GM21529 (cell line): ENCODE results near the gene GLOD4.
A peak's percentile ranks its signal among the peaks of the same experiment; 100 is the strongest.
"Not testable (repeated sequence)": the region's sequence is repeated elsewhere in the genome, so short reads cannot be mapped to it uniquely, and the experiment has no call there.

Experiments
- ATAC-seq: cut with Tn5 transposase; IDR thresholded peaks from one replicate; pipeline ENCODE4 v1.9.1; 2021; ENCODE audit not compliant: unreplicated experiment

Gene GLOD4

GRCh38 chr17:778096-778495, 4.0 kb downstream of the GLOD4 start:
- ATAC-seq: no peak

- no peak for ATAC-seq
Measured at GRCh38 chr17:774313-774584, 7.8 kb downstream of the GLOD4 start.

GRCh38 chr17:773467-774312, 8.4 kb downstream of the GLOD4 start:
- no peak for ATAC-seq

GRCh38 chr17:773016-773415, 9.1 kb downstream of the GLOD4 start:
- ATAC-seq: no peak

GRCh38 chr17:767076-767475, 15.0 kb downstream of the GLOD4 start:
- no peak for ATAC-seq

- no peak for ATAC-seq
Measured at GRCh38 chr17:760371-760770, 21.7 kb downstream of the GLOD4 start.

GRCh38 chr17:759964-760363, 22.1 kb downstream of the GLOD4 start:
- no peak for ATAC-seq

GRCh38 chr17:756010-756567, 26.0 kb downstream of the GLOD4 start:
- not testable (repeated sequence) for ATAC-seq

- ATAC-seq: not testable (repeated sequence)
Measured at GRCh38 chr17:755319-755961, 26.6 kb downstream of the GLOD4 start.

GRCh38 chr17:753418-753817, 28.7 kb downstream of the GLOD4 start:
- no peak for ATAC-seq

- no peak for ATAC-seq
Measured at GRCh38 chr17:752620-753219, 29.4 kb downstream of the GLOD4 start.

GRCh38 chr17:752002-752619, 30.0 kb downstream of the GLOD4 start, which contains the start of gene GEMIN4:
Gene GEMIN4, minus strand, starts transcription at chr17:752264. Its CDS starts 122 bp downstream, at chr17:752142.
- ATAC-seq: peak; percentile 76

- ATAC-seq: peak; percentile 26
Measured at GRCh38 chr17:751269-752001, 30.6 kb downstream of the GLOD4 start.

GRCh38 chr17:750431-751037, 31.5 kb downstream of the GLOD4 start:
- no peak for ATAC-seq

GRCh38 chr17:749359-749758, 32.7 kb downstream of the GLOD4 start:
- ATAC-seq: not testable (repeated sequence)

GRCh38 chr17:748604-749003, 33.5 kb downstream of the GLOD4 start:
- ATAC-seq: not testable (repeated sequence)

GRCh38 chr17:746783-747629, 35.1 kb downstream of the GLOD4 start:
- ATAC-seq: no peak

- no peak for ATAC-seq
Measured at GRCh38 chr17:746181-746580, 35.9 kb downstream of the GLOD4 start.

GRCh38 chr17:745406-745805, 36.7 kb downstream of the GLOD4 start:
- ATAC-seq: no peak
